Measurements from ENCODE around the gene GTF2F2.

The GTF2F2 gene

DNA sequence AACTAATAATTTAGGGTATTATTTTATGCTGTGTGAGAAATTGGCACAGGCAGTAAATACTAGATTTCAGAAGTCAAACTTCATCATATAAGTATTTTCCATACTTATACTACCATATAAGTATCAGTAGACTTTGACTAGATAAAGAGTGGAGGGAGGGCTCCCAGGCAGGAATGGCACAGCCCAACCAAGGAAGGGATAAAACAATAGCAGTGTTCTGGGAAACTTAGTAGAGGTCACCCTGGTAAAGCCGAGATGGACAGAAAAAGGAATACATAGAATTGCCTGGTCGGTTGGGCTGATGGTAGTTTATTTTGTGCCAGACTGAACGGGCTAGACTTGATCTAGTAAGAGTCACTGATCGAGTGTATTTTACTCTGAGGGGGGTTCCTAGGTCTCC is 100.1 kb downstream of the GTF2F2 start:
- no peaks in the 10 kb centered on the region for H3K36me3 ChIP-seq (ENCODE audit: control insufficient read depth in 1 of 2, insufficient read depth in 2 of 2, low read length in 2 of 2)
- H3K27me3 ChIP-seq (ENCODE audit: low read depth, low read length): no peaks in the 10 kb centered on the region
- H3K27ac ChIP-seq (ENCODE audit: low read length): no peak overlapping the region
- H3K9me3 ChIP-seq (ENCODE audit: control insufficient read depth in 1 of 2, low read length in 2 of 2): no peaks in the 10 kb centered on the region
- H3K4me3 ChIP-seq (ENCODE audit: low read depth in 1 of 2, low read length in 2 of 2): no peak overlapping the region
- peaks cover 0 to 20% of the 10 kb centered on the region in 2 donors for H3K4me1 ChIP-seq (ENCODE audit: control insufficient read depth in 1 of 2, insufficient read depth in 2 of 2, low read length in 2 of 2)

DNA sequence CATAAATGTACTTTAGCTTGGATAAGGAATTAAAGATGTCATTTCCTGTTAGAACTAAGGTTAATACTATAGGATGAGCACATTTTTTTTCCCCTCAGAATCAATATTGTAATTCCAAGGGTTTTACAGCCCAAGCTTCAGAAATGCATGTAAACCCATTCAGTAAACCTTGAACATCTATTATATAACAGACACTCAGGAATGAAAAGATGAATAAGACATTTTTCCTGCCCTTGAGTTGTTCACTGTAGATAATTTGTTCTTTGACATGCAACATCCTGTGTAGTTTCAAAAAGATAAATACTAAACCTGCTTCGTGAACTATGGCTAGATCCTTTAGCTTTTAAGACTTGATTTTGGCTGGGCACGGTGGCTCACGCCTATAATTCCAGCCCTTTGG is 102.2 kb downstream of the GTF2F2 start:
- Histone ChIP-seq H3K4me3 (ENCODE audit: low read depth in 1 of 2, low read length in 2 of 2) (no peak overlapping the region), H3K9me3 (ENCODE audit: control insufficient read depth in 1 of 2, low read length in 2 of 2) (no peaks in the 10 kb centered on the region), H3K27me3 (ENCODE audit: low read depth, low read length) (no peaks in the 10 kb centered on the region), H3K27ac (ENCODE audit: low read length) (no peak overlapping the region), H3K4me1 (ENCODE audit: control insufficient read depth in 1 of 2, insufficient read depth in 2 of 2, low read length in 2 of 2) (peaks cover 0 to 18% of the 10 kb centered on the region in 2 donors), H3K36me3 (ENCODE audit: control insufficient read depth in 1 of 2, insufficient read depth in 2 of 2, low read length in 2 of 2) (no peaks in the 10 kb centered on the region)

DNA sequence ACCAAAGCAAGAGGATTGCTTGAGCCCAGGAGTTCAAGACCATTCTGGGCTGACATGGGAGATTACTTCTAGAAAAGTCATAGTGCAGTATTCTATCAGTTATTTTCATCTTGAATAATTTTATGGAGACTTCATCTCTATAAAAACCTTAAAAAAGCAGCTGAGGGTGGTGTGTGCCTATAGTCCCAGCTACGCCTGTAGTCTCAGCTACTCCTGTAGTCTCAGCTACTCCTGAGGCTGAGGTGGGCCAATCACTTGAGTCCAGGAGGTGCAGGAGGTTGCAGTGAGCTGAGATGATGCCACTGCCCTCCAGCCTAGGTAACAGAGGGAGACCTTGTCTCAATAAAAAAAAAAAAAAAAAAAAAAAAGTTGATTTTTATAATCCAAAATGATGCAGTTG is 102.6 kb downstream of the GTF2F2 start:
- Histone ChIP-seq H3K4me3 (ENCODE audit: low read depth in 1 of 2, low read length in 2 of 2) (no peak overlapping the region), H3K36me3 (ENCODE audit: control insufficient read depth in 1 of 2, insufficient read depth in 2 of 2, low read length in 2 of 2) (no peaks in the 10 kb centered on the region), H3K4me1 (ENCODE audit: control insufficient read depth in 1 of 2, insufficient read depth in 2 of 2, low read length in 2 of 2) (peaks cover 0 to 14% of the 10 kb centered on the region in 2 donors), H3K9me3 (ENCODE audit: control insufficient read depth in 1 of 2, low read length in 2 of 2) (no peaks in the 10 kb centered on the region), H3K27ac (ENCODE audit: low read length) (no peak overlapping the region), H3K27me3 (ENCODE audit: low read depth, low read length) (no peaks in the 10 kb centered on the region)

DNA sequence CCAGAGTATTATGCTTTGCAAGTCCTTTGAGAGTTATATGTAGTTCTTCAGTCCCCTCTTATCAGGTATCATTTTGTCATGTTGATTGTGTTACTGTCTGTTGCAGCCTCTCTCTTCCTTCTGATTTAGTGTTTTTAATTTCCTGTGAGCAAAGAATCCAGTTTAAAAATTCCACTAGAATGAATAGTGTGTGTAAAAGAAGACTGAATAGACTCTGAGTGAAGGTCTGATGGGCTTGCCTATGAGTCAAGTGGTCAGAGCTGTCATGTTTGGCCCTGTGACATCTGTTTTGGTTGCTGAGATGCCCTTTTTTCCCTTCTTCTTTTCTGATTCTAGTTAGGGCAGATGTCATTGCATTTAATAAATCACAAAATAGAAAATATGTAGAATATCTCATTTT is 103.9 kb downstream of the GTF2F2 start:
- Histone ChIP-seq H3K36me3 (ENCODE audit: control insufficient read depth in 1 of 2, insufficient read depth in 2 of 2, low read length in 2 of 2) (no peaks in the 10 kb centered on the region), H3K4me1 (ENCODE audit: control insufficient read depth in 1 of 2, insufficient read depth in 2 of 2, low read length in 2 of 2) (peaks cover 0 to 6% of the 10 kb centered on the region in 2 donors), H3K27me3 (ENCODE audit: low read depth, low read length) (no peaks in the 10 kb centered on the region), H3K4me3 (ENCODE audit: low read depth in 1 of 2, low read length in 2 of 2) (no peak overlapping the region), H3K27ac (ENCODE audit: low read length) (no peak overlapping the region), H3K9me3 (ENCODE audit: control insufficient read depth in 1 of 2, low read length in 2 of 2) (no peaks in the 10 kb centered on the region)

DNA sequence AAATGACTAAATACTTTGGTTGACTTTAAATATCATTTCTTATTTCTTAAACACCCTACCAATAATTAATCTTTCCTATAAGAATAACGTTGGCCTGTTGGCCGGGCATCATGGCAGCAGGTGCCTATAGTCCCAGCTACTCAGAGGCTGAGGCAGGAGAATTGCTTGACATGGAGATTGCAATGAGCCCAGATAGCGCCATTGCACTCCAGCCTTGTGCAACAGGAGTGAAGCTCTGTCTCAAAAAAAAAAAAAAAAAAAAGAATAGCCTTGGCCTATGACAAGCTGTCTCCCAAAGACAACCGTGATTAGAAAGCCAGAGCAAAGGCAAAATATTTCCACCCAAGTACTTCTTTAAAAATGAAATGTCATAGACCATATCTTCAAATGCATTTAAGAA is 105.1 kb downstream of the GTF2F2 start:
- peaks cover 0 to 2% of the 10 kb centered on the region in 2 donors for H3K4me1 ChIP-seq (ENCODE audit: control insufficient read depth in 1 of 2, insufficient read depth in 2 of 2, low read length in 2 of 2)
- no peak overlapping the region for H3K27ac ChIP-seq (ENCODE audit: low read length)
- no peak overlapping the region for H3K4me3 ChIP-seq (ENCODE audit: low read depth in 1 of 2, low read length in 2 of 2)
- no peaks in the 10 kb centered on the region for H3K27me3 ChIP-seq (ENCODE audit: low read depth, low read length)
- no peaks in the 10 kb centered on the region for H3K9me3 ChIP-seq (ENCODE audit: control insufficient read depth in 1 of 2, low read length in 2 of 2)
- no peaks in the 10 kb centered on the region for H3K36me3 ChIP-seq (ENCODE audit: control insufficient read depth in 1 of 2, insufficient read depth in 2 of 2, low read length in 2 of 2)

DNA sequence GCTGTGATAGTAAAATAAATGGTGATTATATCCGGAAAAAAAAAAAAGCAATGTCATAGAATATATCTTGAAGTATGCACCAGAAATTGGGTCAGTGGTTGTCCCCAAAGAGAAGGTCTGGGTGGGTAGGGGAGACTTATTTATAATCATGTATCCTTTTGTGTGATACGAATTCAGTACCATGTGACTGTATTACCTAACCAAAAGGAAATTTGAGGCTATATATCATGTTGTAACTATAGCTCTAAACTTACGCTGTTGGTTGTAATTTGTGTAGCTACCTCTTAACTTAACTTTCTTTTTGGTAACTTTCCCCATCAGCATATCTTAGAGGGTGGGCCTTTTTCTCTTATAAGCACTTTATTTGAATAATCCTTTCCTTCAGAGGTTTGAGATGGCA is 105.7 kb downstream of the GTF2F2 start:
- H3K9me3 ChIP-seq (ENCODE audit: control insufficient read depth in 1 of 2, low read length in 2 of 2): no peaks in the 10 kb centered on the region
- peaks cover 0 to 2% of the 10 kb centered on the region in 2 donors for H3K4me1 ChIP-seq (ENCODE audit: control insufficient read depth in 1 of 2, insufficient read depth in 2 of 2, low read length in 2 of 2)
- no peak overlapping the region for H3K27ac ChIP-seq (ENCODE audit: low read length)
- no peaks in the 10 kb centered on the region for H3K27me3 ChIP-seq (ENCODE audit: low read depth, low read length)
- no peaks in the 10 kb centered on the region for H3K36me3 ChIP-seq (ENCODE audit: control insufficient read depth in 1 of 2, insufficient read depth in 2 of 2, low read length in 2 of 2)
- H3K4me3 ChIP-seq (ENCODE audit: low read depth in 1 of 2, low read length in 2 of 2): no peak overlapping the region

DNA sequence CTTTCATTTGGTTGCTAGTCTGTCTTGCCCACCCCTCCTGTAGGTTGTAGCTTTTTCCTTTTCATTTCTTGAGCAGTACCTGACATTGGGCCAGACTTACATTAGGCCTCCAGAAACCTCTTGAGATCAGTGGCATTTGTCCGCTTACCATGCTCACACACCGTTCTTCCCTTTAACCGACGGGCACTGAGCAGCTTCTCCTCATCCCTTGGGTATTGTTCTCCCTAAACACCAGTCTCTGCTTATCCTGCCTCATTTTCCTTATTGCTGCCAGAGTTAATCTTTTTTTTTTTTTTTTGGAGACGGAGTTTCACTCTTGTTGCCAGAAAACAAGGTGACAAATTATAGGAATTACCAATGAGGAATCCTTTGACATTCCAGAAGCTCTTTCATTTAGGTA is 107.7 kb downstream of the GTF2F2 start:
- Histone ChIP-seq H3K9me3 (ENCODE audit: control insufficient read depth in 1 of 2, low read length in 2 of 2) (no peaks in the 10 kb centered on the region), H3K4me1 (ENCODE audit: control insufficient read depth in 1 of 2, insufficient read depth in 2 of 2, low read length in 2 of 2) (peaks cover 0 to 10% of the 10 kb centered on the region in 2 donors), H3K27me3 (ENCODE audit: low read depth, low read length) (no peaks in the 10 kb centered on the region), H3K36me3 (ENCODE audit: control insufficient read depth in 1 of 2, insufficient read depth in 2 of 2, low read length in 2 of 2) (no peaks in the 10 kb centered on the region), H3K4me3 (ENCODE audit: low read depth in 1 of 2, low read length in 2 of 2) (no peak overlapping the region), H3K27ac (ENCODE audit: low read length) (no peak overlapping the region)

DNA sequence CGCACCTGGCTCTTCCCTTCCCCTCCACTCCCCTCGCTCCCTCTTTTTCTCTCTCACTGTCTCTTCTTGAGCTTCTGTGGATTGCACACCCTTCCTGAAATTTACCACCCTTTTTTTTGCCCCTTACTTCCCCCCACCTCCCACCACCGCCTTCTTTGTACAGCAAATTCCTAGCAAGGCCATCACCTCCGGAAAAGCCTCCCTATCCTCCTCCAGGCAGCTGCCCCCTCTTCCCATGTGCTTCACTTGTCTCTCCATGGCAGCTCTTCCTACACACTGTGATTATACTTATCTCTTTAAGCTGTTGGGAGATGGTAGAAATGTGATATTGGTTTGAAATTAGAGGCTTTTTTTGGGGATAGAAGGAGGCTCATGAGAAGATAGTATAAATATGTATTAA is 108.9 kb downstream of the GTF2F2 start:
- Histone ChIP-seq H3K27me3 (ENCODE audit: low read depth, low read length) (no peaks in the 10 kb centered on the region), H3K4me3 (ENCODE audit: low read depth in 1 of 2, low read length in 2 of 2) (no peak overlapping the region), H3K4me1 (ENCODE audit: control insufficient read depth in 1 of 2, insufficient read depth in 2 of 2, low read length in 2 of 2) (peaks cover 0 to 10% of the 10 kb centered on the region in 2 donors), H3K36me3 (ENCODE audit: control insufficient read depth in 1 of 2, insufficient read depth in 2 of 2, low read length in 2 of 2) (no peaks in the 10 kb centered on the region), H3K27ac (ENCODE audit: low read length) (no peak overlapping the region), H3K9me3 (ENCODE audit: control insufficient read depth in 1 of 2, low read length in 2 of 2) (no peaks in the 10 kb centered on the region)

DNA sequence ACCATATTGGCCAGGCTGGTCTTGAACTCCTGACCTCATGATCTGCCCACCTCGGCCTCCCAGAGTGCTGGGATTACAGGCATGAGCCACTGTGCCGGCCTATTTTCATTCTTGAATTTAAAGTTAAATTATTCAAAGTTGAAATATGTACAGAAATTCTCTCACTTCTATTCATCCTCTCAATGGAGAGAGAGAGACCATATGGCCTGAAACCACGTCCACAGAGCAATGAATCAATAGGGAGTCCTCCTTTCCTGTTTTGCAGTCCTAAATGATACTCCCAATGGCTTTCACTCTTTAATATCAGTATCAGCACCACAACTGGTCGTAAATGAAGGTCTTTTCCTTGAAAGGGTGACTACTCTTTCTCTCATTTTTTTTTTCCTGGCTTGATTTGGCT is 111.0 kb downstream of the GTF2F2 start:
- no peak overlapping the region for H3K4me3 ChIP-seq (ENCODE audit: low read depth in 1 of 2, low read length in 2 of 2)
- peaks cover 0 to 10% of the 10 kb centered on the region in 2 donors for H3K4me1 ChIP-seq (ENCODE audit: control insufficient read depth in 1 of 2, insufficient read depth in 2 of 2, low read length in 2 of 2)
- H3K27ac ChIP-seq (ENCODE audit: low read length): peak overlapping the region; percentile 14
- no peaks in the 10 kb centered on the region for H3K36me3 ChIP-seq (ENCODE audit: control insufficient read depth in 1 of 2, insufficient read depth in 2 of 2, low read length in 2 of 2)
- no peaks in the 10 kb centered on the region for H3K27me3 ChIP-seq (ENCODE audit: low read depth, low read length)
- H3K9me3 ChIP-seq (ENCODE audit: control insufficient read depth in 1 of 2, low read length in 2 of 2): no peaks in the 10 kb centered on the region

DNA sequence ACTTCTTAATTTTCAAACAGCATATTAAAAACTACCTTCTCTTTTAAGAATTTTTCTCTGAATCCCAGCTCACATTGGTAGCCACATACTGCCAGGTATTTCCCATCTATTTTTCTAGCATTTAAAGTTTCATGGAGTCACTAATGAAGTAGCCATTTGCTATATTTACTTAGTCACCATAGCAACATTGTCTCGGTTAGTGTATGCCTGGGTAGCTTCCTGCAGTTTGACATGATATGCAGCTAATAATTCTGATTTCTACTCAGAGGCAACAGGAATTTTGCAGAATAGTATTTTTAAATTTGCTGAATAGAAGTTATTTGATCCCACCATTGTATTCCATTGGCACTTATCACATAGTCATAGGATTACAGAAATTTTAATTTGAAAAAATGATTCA is 111.4 kb downstream of the GTF2F2 start:
- peaks cover 0 to 10% of the 10 kb centered on the region in 2 donors for H3K4me1 ChIP-seq (ENCODE audit: control insufficient read depth in 1 of 2, insufficient read depth in 2 of 2, low read length in 2 of 2)
- H3K27me3 ChIP-seq (ENCODE audit: low read depth, low read length): no peaks in the 10 kb centered on the region
- H3K36me3 ChIP-seq (ENCODE audit: control insufficient read depth in 1 of 2, insufficient read depth in 2 of 2, low read length in 2 of 2): no peaks in the 10 kb centered on the region
- no peaks in the 10 kb centered on the region for H3K9me3 ChIP-seq (ENCODE audit: control insufficient read depth in 1 of 2, low read length in 2 of 2)
- H3K27ac ChIP-seq (ENCODE audit: low read length): peak overlapping the region; percentile 14
- no peak overlapping the region for H3K4me3 ChIP-seq (ENCODE audit: low read depth in 1 of 2, low read length in 2 of 2)

DNA sequence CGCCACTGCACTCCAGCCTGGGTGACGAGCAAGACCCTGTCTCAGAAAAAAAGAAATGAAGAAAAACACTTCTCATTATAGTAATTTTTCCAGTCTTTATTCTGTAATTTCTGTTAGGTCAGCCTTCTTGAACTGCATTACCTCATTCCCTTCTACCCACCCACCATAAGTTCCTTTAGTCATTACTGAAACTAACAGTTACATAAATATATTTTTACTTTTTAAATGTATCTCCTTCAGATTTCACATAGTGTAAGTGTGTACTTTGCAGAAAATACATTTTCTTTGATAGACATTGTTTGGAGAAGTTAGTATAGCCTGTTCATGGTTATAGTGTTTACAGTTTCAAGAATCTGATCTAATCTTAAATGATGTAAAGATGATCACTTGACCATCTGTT is 112.3 kb downstream of the GTF2F2 start:
- H3K27ac ChIP-seq (ENCODE audit: low read length): no peak overlapping the region
- H3K9me3 ChIP-seq (ENCODE audit: control insufficient read depth in 1 of 2, low read length in 2 of 2): no peaks in the 10 kb centered on the region
- no peaks in the 10 kb centered on the region for H3K36me3 ChIP-seq (ENCODE audit: control insufficient read depth in 1 of 2, insufficient read depth in 2 of 2, low read length in 2 of 2)
- peaks cover 0 to 10% of the 10 kb centered on the region in 2 donors for H3K4me1 ChIP-seq (ENCODE audit: control insufficient read depth in 1 of 2, insufficient read depth in 2 of 2, low read length in 2 of 2)
- H3K4me3 ChIP-seq (ENCODE audit: low read depth in 1 of 2, low read length in 2 of 2): no peak overlapping the region
- no peaks in the 10 kb centered on the region for H3K27me3 ChIP-seq (ENCODE audit: low read depth, low read length)

DNA sequence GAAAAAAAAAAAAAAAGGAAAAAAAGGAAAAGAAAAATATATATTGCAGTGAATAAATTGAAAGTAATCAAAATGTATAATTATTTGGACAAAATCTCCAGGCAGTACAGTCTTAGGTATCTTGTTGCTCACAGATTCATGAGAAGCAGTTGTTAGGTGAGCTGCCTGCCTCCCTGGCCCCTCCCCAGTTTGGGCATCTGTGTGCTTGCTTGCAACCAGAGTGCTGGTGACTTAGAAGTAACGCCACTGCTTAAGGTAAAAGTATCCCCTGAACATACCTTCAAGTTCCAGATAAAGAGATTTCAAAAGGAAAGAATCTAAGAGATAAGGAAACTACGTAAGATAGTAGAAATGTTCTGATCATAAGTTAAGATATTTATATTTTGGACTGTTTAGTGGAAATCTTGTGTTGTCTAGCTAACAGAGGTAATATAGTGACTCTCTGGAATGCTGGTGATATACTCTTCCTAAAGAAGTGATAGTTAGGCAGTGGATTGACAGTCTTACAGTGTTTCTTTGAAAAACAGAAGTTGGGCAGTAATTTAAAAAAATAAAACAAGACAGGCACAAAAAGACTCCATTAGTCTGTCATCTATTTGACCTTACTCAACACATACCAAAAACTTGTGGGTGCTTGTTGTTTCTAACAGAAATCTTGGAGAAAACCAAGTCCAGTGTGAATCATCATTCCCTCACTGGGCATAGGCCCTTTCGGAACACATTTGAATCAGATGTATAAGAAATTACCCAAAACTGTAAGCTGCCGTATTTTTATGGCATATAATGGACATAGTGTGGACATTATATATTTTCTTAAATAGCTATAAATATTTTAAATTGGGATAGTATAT is 118.9 kb downstream of the GTF2F2 start:
- Histone ChIP-seq H3K36me3 (ENCODE audit: control insufficient read depth in 1 of 2, insufficient read depth in 2 of 2, low read length in 2 of 2) (no peaks in the 10 kb centered on the region), H3K27me3 (ENCODE audit: low read depth, low read length) (no peaks in the 10 kb centered on the region), H3K4me1 (ENCODE audit: control insufficient read depth in 1 of 2, insufficient read depth in 2 of 2, low read length in 2 of 2) (peaks cover 0 to 13% of the 10 kb centered on the region in 2 donors), H3K9me3 (ENCODE audit: control insufficient read depth in 1 of 2, low read length in 2 of 2) (no peaks in the 10 kb centered on the region), H3K4me3 (ENCODE audit: low read depth in 1 of 2, low read length in 2 of 2) (no peak overlapping the region), H3K27ac (ENCODE audit: low read length) (no peak overlapping the region)
